IMR-90 (cell line): ENCODE data around the gene UPK1A. TPM values are rescaled to one million over a fixed set of nuclear protein-coding genes. Genes with fewer than 3 reads are reported as not detected.

ENCODE experiments used
- ATAC-seq: fragments of 200-7000 bp; cut with Tn5 transposase; 2 replicates; pipeline ENCODE4 v1.9.1; 2020; ENCODE audit warnings: low read depth, mild to moderate bottlenecking, moderate library complexity
- BruUV-seq: library from RNA; stranded (reverse); fragments of 400-500 nt; replicated peaks from 2 replicates; lab custom pipeline; 2021; lab: Mats Ljungman, UMichigan
- CTCF ChIA-PET: fragments of 300-600 bp; formaldehyde crosslinking; extraction: SDS; loops from one replicate; lab custom pipeline; 2021; ENCODE audit warnings: antibody characterized with exemption; lab: Yijun Ruan, JAX
- POLR2A ChIA-PET: fragments of 300-600 bp; sonication (Branson Sonifier 250); formaldehyde crosslinking; loops from one replicate; lab custom pipeline; 2022; ENCODE audit warnings: antibody characterized with exemption; ENCODE audit not compliant: unreplicated experiment; lab: Charles Lee
- DNase-seq: peaks from one replicate; pipeline ENCODE4 v3.0.0; 2013
- H2AFZ ChIP-seq: replicated peaks from 2 replicates; pipeline ENCODE3; 2013; ENCODE audit warnings: low read length, mild to moderate bottlenecking; ENCODE audit not compliant: poor library complexity
- H2AK5ac ChIP-seq: 2 replicates; pipeline ENCODE4 v1.6.1; 2013; ENCODE audit warnings: low read depth, low read length, inconsistent platforms
- H2AK9ac ChIP-seq: replicated peaks from 2 replicates; pipeline ENCODE3; 2013; ENCODE audit warnings: mild to moderate bottlenecking, low read depth, low read length, moderate library complexity; ENCODE audit not compliant: poor library complexity
- H2BK120ac ChIP-seq: 2 replicates; pipeline ENCODE4 v1.6.1; 2013; ENCODE audit warnings: low read depth, low read length, inconsistent platforms
- H2BK15ac ChIP-seq: 3 replicates; pipeline ENCODE4 v1.6.1; 2013; ENCODE audit warnings: low read depth, low read length, inconsistent platforms
- H2BK20ac ChIP-seq: 2 replicates; pipeline ENCODE4 v1.6.1; 2013; ENCODE audit warnings: low read depth, mild to moderate bottlenecking, inconsistent platforms, low read length, moderate library complexity
- H2BK5ac ChIP-seq: 2 replicates; pipeline ENCODE4 v1.6.1; 2013; ENCODE audit warnings: mild to moderate bottlenecking, low read depth, low read length, inconsistent platforms; ENCODE audit not compliant: poor library complexity, severe bottlenecking
- H3K14ac ChIP-seq: replicated peaks from 2 replicates; pipeline ENCODE4 v1.6.1; 2013; ENCODE audit warnings: low read depth, low read length, inconsistent platforms
- H3K18ac ChIP-seq: 2 replicates; pipeline ENCODE4 v1.6.1; 2013; ENCODE audit warnings: low read depth, low read length, control low read depth
- H3K23ac ChIP-seq: 2 replicates; pipeline ENCODE4 v1.6.1; 2013; ENCODE audit warnings: low read depth, low read length, inconsistent platforms
- H3K27ac ChIP-seq: 2 replicates; pipeline ENCODE4 v1.5.1; 2013; ENCODE audit warnings: mild to moderate bottlenecking, control low read depth, low read length; ENCODE audit not compliant: insufficient read depth
- H3K27me3 ChIP-seq: 2 replicates; pipeline ENCODE4 v1.6.1; 2013; ENCODE audit warnings: low read length; ENCODE audit not compliant: control insufficient read depth, insufficient read depth
- H3K36me3 ChIP-seq: 2 replicates; pipeline ENCODE4 v1.6.1; 2013; ENCODE audit warnings: low read length, mixed read lengths; ENCODE audit not compliant: control insufficient read depth, insufficient read depth
- H3K4ac ChIP-seq: 2 replicates; pipeline ENCODE4 v1.6.1; 2013; ENCODE audit warnings: low read depth, low read length, inconsistent platforms
- H3K4me1 ChIP-seq: 2 replicates; pipeline ENCODE4 v1.6.1; 2013; ENCODE audit warnings: low read length, mixed read lengths; ENCODE audit not compliant: control insufficient read depth, insufficient read depth
- H3K4me2 ChIP-seq: 2 replicates; pipeline ENCODE4 v1.6.1; 2013; ENCODE audit warnings: low read depth, mild to moderate bottlenecking, control low read depth, low read length, moderate library complexity
- H3K4me3 ChIP-seq: 2 replicates; pipeline ENCODE4 v1.5.1; 2013; ENCODE audit warnings: low read depth, mild to moderate bottlenecking, control low read depth, low read length, moderate library complexity; ENCODE audit not compliant: insufficient read depth
- H3K56ac ChIP-seq: 2 replicates; pipeline ENCODE4 v1.6.1; 2013; ENCODE audit warnings: low read length, inconsistent platforms; ENCODE audit not compliant: insufficient read depth; ENCODE audit errors: extremely low read depth
- H3K79me1 ChIP-seq, 2 experiments: 2 replicates each; pipeline ENCODE4 v1.6.1; 2013; ENCODE audit warnings: low read length in 2 of 2, inconsistent platforms in 1 of 2, low read depth in 1 of 2
- H3K9ac ChIP-seq: 2 replicates; pipeline ENCODE4 v1.6.1; 2013; ENCODE audit warnings: low read depth, low read length, control low read depth
- H3K9me1 ChIP-seq: 2 replicates; pipeline ENCODE4 v1.6.1; 2013; ENCODE audit warnings: low read length, inconsistent platforms; ENCODE audit not compliant: insufficient read depth
- H3K9me3 ChIP-seq: 2 replicates; pipeline ENCODE4 v1.6.1; 2013; ENCODE audit warnings: low read length; ENCODE audit not compliant: control insufficient read depth, insufficient read depth
- H4K20me1 ChIP-seq: 2 replicates; pipeline ENCODE4 v1.6.1; 2013; ENCODE audit warnings: low read length, inconsistent platforms; ENCODE audit not compliant: insufficient read depth
- H4K5ac ChIP-seq: 2 replicates; pipeline ENCODE4 v1.6.1; 2013; ENCODE audit warnings: mild to moderate bottlenecking, low read depth, low read length, control low read depth
- H4K8ac ChIP-seq, 2 experiments: 2 replicates each; pipeline ENCODE4 v1.6.1; 2013; ENCODE audit warnings: low read depth in 2 of 2, low read length in 2 of 2, control low read depth in 1 of 2, inconsistent platforms in 1 of 2
- H4K91ac ChIP-seq: 2 replicates; pipeline ENCODE4 v1.6.1; 2013; ENCODE audit warnings: low read depth, low read length, inconsistent platforms; ENCODE audit not compliant: insufficient read depth
- BHLHE40 ChIP-seq: fragments of 150-350 bp; IDR thresholded peaks from 2 replicates; pipeline ENCODE4 v1.6.1; 2016; ENCODE audit warnings: mild to moderate bottlenecking, low read depth, low read length
- CEBPB ChIP-seq: IDR thresholded peaks from 2 replicates; pipeline ENCODE4 v1.6.1; 2012; ENCODE audit warnings: low read depth, low read length, improper control_type of control experiment
- FOS ChIP-seq: fragments of 150-350 bp; IDR thresholded peaks from 2 replicates; pipeline ENCODE4 v1.6.1; 2016; ENCODE audit warnings: low read depth, low read length
- MAFK ChIP-seq: IDR thresholded peaks from 2 replicates; pipeline ENCODE4 v1.6.1; 2012; ENCODE audit warnings: low read depth, low read length, improper control_type of control experiment
- MAZ ChIP-seq: IDR thresholded peaks from 2 replicates; pipeline ENCODE4 v1.6.1; 2012; ENCODE audit warnings: low read depth, mild to moderate bottlenecking, low read length, improper control_type of control experiment, moderate library complexity, borderline replicate concordance
- MXI1 ChIP-seq: IDR thresholded peaks from 2 replicates; pipeline ENCODE4 v1.6.1; 2012; ENCODE audit warnings: low read depth, mild to moderate bottlenecking, low read length, moderate library complexity, borderline replicate concordance
- NFE2L2 ChIP-seq: fragments of 150-350 bp; IDR thresholded peaks from 2 replicates; pipeline ENCODE4 v1.6.1; 2016; ENCODE audit warnings: low read depth, mild to moderate bottlenecking, low read length
- POLR2A ChIP-seq: IDR thresholded peaks from 2 replicates; pipeline ENCODE4 v1.6.1; 2012; ENCODE audit warnings: mild to moderate bottlenecking, low read depth, low read length
- RAD21 ChIP-seq: IDR thresholded peaks from 2 replicates; pipeline ENCODE4 v1.6.1; 2012; ENCODE audit warnings: low read length, improper control_type of control experiment
- RCOR1 ChIP-seq: IDR thresholded peaks from 2 replicates; pipeline ENCODE4 v1.6.1; 2012; ENCODE audit warnings: mild to moderate bottlenecking, low read length, improper control_type of control experiment; ENCODE audit not compliant: insufficient replicate concordance
- RFX5 ChIP-seq: IDR thresholded peaks from 2 replicates; pipeline ENCODE4 v1.8.0; 2012; ENCODE audit warnings: low read depth, mild to moderate bottlenecking, low read length, moderate library complexity
- SMC3 ChIP-seq: fragments of 150-350 bp; IDR thresholded peaks from 2 replicates; pipeline ENCODE4 v1.6.1; 2016; ENCODE audit warnings: low read depth, mild to moderate bottlenecking, antibody characterized with exemption, low read length, moderate library complexity
- WGBS, 2 experiments: methylation state at CpG; one replicate each; pipeline versions ENCODE4 v1.1.5 to v1.1.7; 2013; ENCODE audit warnings: missing lambda C conversion rate in 2 of 2; ENCODE audit not compliant: insufficient read length in 1 of 2; ENCODE audit errors: extremely low coverage in 2 of 2; 5-methylcytosine and 5-hydroxymethylcytosine counted together
- dilution Hi-C: fragments of 300-500 bp; cut with HindIII; formaldehyde crosslinking; loops from one replicate; pipeline ENCODE4 v1.14.3; 2018; ENCODE audit warnings: low sequenced_read_pairs; ENCODE audit not compliant: unreplicated experiment
- in situ Hi-C: fragments of 300-500 bp; cut with MboI; formaldehyde crosslinking; loops from 3 replicates; pipeline ENCODE4 v1.14.3; 2019; ENCODE audit warnings: low sequenced_read_pairs, inconsistent platforms, mixed read lengths
- intact Hi-C: fragments of 100-400 bp; cut with micrococcal nuclease; formaldehyde crosslinking; loops from 2 replicates; pipeline ENCODE4 v1.10.0; 2022
- polyA plus RNA-seq, 3 experiments: library from polyadenylated mRNA; depleted of rRNA; stranded (reverse); fragments of >200 nt; gene quantifications; 2 replicates each; pipeline ENCODE4 v1.2.3, GENCODE V29; 2012; ENCODE audit warnings: low replicate concordance in 1 of 3
- total RNA-seq: library from RNA; depleted of rRNA; stranded (reverse); fragments of >200 nt; gene quantifications from 2 replicates; pipeline ENCODE4 v1.2.3, GENCODE V29; 2012
- TF ChIP-seq, protein P1 (sequence below): fragments of 150-350 bp; IDR thresholded peaks from 2 replicates; pipeline ENCODE4 v1.6.1; 2016; ENCODE audit warnings: low read depth, mild to moderate bottlenecking, low read length, moderate library complexity, borderline replicate concordance
- TF ChIP-seq, protein P2 (sequence below): fragments of 150-350 bp; IDR thresholded peaks from 2 replicates; pipeline ENCODE4 v1.6.1; 2017; ENCODE audit warnings: mild to moderate bottlenecking, antibody characterized with exemption, low read length, low read depth
- TF ChIP-seq, protein P3 (sequence below): conservative IDR thresholded peaks from 2 replicates; pipeline ENCODE4 v1.5.1; 2012; ENCODE audit warnings: mild to moderate bottlenecking, low read depth, low read length, improper control_type of control experiment

The UPK1A gene
- total and polyA plus RNA-seq, 2 of the 4 experiments (the other 2 are of a cell fraction): 0.21 TPM; not detected in 1

DNA sequence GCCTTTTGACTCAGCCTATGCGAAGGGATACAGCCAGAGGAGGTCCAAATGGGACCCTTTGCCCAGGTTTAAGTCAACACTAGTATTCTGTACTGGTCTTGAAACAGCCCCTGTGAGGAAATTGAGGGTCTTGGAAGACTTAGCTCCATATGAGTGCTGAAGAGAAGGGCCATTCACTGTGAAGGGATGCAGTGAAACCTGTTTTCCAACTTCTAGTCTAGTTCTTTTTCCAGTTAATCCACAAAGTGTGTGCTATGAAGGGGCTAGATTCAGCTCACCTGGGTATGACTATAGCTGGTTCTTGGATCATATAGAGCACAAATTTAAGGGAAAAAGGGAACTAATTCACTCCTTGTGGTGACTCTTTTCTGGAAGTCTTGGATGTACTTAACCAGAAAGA, 42.1 kb downstream of the UPK1A start:
- Histone ChIP-seq H4K8ac (no peak overlapping the region), H3K27ac (no peak overlapping the region), H3K36me3 (no peaks in the 10 kb centered on the region), H2BK5ac (no peak overlapping the region), H4K20me1 (no peaks in the 10 kb centered on the region), H2AK5ac (no peak overlapping the region), H3K14ac (no peak overlapping the region), H3K9me1 (no peaks in the 10 kb centered on the region), H3K56ac (no peak overlapping the region), H2AK9ac (no peak overlapping the region), H2BK15ac (no peak overlapping the region), H3K4ac (no peak overlapping the region), H4K91ac (no peak overlapping the region), H3K4me2 (no peak overlapping the region), H3K23ac (no peak overlapping the region), H4K5ac (no peak overlapping the region), H3K9ac (no peak overlapping the region), H3K79me1 (no peaks in the 10 kb centered on the region), H2BK20ac (no peak overlapping the region), H3K9me3 (no peaks in the 10 kb centered on the region), H2AFZ (no peak overlapping the region), H3K4me1 (no peaks in the 10 kb centered on the region), H2BK120ac (no peak overlapping the region), H3K4me3 (no peak overlapping the region), H3K18ac (no peak overlapping the region), H3K27me3 (no peaks in the 10 kb centered on the region)
- BruUV-seq: no TSS peak
- CTCF ChIA-PET: interaction anchor here (0.8 kb wide), 1 partner anchor 21 kb away, joined by 8 read pairs; no protein-coding TSS in a partner anchor
- ATAC-seq: no peak
- intact Hi-C loops: no loop called here
- POLR2A ChIA-PET: no interaction called here
- DNase-seq: no peak
- TF ChIP-seq RAD21 (no peak), BHLHE40 (no peak), CEBPB (no peak), MXI1 (no peak), RCOR1 (no peak), FOS (no peak), NFE2L2 (no peak), MAZ (no peak), POLR2A (no peak), MAFK (no peak), RFX5 (no peak), SMC3 (no peak)
- TF ChIP-seq, protein P1, sequence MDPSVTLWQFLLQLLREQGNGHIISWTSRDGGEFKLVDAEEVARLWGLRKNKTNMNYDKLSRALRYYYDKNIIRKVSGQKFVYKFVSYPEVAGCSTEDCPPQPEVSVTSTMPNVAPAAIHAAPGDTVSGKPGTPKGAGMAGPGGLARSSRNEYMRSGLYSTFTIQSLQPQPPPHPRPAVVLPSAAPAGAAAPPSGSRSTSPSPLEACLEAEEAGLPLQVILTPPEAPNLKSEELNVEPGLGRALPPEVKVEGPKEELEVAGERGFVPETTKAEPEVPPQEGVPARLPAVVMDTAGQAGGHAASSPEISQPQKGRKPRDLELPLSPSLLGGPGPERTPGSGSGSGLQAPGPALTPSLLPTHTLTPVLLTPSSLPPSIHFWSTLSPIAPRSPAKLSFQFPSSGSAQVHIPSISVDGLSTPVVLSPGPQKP: no peak
- TF ChIP-seq, protein P2, sequence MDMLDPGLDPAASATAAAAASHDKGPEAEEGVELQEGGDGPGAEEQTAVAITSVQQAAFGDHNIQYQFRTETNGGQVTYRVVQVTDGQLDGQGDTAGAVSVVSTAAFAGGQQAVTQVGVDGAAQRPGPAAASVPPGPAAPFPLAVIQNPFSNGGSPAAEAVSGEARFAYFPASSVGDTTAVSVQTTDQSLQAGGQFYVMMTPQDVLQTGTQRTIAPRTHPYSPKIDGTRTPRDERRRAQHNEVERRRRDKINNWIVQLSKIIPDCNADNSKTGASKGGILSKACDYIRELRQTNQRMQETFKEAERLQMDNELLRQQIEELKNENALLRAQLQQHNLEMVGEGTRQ: no peak
- TF ChIP-seq, protein P3, sequence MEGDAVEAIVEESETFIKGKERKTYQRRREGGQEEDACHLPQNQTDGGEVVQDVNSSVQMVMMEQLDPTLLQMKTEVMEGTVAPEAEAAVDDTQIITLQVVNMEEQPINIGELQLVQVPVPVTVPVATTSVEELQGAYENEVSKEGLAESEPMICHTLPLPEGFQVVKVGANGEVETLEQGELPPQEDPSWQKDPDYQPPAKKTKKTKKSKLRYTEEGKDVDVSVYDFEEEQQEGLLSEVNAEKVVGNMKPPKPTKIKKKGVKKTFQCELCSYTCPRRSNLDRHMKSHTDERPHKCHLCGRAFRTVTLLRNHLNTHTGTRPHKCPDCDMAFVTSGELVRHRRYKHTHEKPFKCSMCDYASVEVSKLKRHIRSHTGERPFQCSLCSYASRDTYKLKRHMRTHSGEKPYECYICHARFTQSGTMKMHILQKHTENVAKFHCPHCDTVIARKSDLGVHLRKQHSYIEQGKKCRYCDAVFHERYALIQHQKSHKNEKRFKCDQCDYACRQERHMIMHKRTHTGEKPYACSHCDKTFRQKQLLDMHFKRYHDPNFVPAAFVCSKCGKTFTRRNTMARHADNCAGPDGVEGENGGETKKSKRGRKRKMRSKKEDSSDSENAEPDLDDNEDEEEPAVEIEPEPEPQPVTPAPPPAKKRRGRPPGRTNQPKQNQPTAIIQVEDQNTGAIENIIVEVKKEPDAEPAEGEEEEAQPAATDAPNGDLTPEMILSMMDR: no peak
- in situ Hi-C loops: no loop called here
- WGBS, 2 experiments: no CpG with 5 or more reads among the region's 1 CpG
- dilution Hi-C loops: no loop called here
